Fibroblast of mammary gland (primary cell): ENCODE results near the gene IQCK.

ENCODE experiments used
- DNase-seq: peaks from one replicate; pipeline ENCODE4 v3.0.0-alpha.2; 2010; ENCODE audit warnings: low read depth
- H3K4me3 ChIP-seq: 2 replicates; pipeline ENCODE4 v1.5.1; 2011; ENCODE audit warnings: low read depth, mild to moderate bottlenecking, low read length, moderate library complexity; ENCODE audit not compliant: control insufficient read depth
- TF ChIP-seq, protein P1 (sequence below): conservative IDR thresholded peaks from 2 replicates; pipeline ENCODE4 v1.5.1; 2011; ENCODE audit warnings: low read depth, low read length, inconsistent platforms; ENCODE audit not compliant: control insufficient read depth, insufficient read depth

The IQCK gene

DNA sequence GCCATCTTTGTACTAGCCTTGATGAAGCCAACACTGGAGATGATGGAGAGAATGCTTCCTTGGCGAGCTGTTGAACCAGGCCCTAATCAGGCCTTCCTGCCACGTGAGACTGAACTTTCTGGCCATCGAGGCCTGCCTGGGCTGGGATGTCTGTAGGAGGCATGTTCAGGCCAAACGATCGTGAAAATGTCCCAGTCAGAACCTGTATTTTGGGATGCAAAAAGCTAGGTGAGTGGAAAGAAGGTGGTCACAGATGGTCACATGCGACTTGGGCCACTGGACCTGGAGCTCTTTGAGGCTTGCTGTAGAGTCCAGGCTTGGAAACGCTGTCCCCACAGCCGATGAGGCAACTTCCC lies 12.9 kb upstream of the IQCK start:
- TF ChIP-seq, protein P1, sequence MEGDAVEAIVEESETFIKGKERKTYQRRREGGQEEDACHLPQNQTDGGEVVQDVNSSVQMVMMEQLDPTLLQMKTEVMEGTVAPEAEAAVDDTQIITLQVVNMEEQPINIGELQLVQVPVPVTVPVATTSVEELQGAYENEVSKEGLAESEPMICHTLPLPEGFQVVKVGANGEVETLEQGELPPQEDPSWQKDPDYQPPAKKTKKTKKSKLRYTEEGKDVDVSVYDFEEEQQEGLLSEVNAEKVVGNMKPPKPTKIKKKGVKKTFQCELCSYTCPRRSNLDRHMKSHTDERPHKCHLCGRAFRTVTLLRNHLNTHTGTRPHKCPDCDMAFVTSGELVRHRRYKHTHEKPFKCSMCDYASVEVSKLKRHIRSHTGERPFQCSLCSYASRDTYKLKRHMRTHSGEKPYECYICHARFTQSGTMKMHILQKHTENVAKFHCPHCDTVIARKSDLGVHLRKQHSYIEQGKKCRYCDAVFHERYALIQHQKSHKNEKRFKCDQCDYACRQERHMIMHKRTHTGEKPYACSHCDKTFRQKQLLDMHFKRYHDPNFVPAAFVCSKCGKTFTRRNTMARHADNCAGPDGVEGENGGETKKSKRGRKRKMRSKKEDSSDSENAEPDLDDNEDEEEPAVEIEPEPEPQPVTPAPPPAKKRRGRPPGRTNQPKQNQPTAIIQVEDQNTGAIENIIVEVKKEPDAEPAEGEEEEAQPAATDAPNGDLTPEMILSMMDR = no peak
- H3K4me3 ChIP-seq = no peak overlapping the region
- no peak for DNase-seq

DNA sequence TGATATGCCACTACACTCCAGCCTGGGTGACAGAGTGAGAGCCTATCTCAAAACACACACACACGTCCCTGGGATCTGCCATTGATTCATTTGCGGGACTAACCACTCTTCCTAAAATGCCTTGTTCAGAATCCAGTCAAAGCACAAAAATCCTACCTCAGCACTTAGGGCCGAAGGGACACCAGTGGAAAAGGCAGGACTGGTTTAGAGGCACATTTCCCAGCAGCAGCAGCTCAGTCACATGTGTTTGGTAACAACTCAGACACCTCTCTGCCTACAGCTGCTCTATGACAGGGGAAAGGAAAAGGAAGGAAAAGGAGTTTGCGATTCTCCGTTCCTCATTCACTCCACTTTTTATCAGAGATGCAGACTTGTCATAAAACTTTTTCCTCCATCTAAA lies 12.2 kb upstream of the IQCK start:
- H3K4me3 ChIP-seq = no peak overlapping the region
- TF ChIP-seq, protein P1 = no peak
- no peak for DNase-seq

- TF ChIP-seq, protein P1 = no peak
- no peak overlapping the region for H3K4me3 ChIP-seq
- DNase-seq = no peak
Measured at GRCh38 chr16:19706846-19707245, 11.2 kb upstream of the IQCK start.

GRCh38 chr16:19707569-19708295 lies 10.3 kb upstream of the IQCK start:
- DNase-seq = no peak
- TF ChIP-seq, protein P1 = no peak
- no peak overlapping the region for H3K4me3 ChIP-seq

DNA sequence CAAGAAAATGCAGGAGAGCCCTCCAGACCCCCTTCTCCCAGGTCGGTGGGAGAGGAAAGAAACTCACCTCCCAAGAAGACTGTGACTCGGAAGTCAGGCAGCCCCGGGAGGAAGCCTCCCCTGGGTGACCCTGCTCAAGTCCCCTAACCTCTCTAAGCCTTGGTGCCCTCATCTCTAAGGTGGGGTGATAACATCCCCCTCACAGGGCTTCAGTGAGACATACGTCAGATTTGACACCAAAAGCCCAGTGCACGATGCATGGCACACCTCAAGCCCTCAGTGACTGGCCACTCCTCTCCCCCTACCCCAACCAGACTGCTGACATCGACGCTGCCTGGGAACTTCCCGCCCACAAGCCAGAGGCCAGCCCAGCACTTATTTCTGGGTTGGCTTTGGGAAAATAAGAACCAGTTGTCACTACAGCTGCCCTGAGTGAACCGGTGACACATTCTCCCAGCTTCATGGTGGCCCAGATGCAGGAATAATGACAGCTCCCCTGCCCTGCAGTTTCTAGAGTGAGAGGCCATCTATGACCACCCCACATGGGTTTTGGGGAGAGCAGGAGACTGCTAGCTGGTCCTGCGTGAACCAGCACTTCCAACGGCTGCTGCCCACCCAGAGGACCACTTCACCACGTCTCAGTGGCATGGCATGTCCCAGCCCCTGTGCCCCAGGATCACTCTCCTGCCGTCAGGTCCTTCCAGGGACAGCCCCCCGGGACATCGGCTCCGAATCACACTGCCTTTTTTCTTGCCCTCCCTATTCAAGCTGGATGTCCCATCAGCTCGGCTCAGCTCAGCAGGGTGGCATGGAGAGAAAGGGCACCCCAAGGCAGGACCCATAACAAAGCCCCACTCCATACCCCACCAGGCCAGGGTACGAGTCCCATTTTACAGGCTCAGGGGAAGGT lies 9.5 kb upstream of the IQCK start:
- TF ChIP-seq, protein P1 = no peak
- H3K4me3 ChIP-seq = no peak overlapping the region

DNA sequence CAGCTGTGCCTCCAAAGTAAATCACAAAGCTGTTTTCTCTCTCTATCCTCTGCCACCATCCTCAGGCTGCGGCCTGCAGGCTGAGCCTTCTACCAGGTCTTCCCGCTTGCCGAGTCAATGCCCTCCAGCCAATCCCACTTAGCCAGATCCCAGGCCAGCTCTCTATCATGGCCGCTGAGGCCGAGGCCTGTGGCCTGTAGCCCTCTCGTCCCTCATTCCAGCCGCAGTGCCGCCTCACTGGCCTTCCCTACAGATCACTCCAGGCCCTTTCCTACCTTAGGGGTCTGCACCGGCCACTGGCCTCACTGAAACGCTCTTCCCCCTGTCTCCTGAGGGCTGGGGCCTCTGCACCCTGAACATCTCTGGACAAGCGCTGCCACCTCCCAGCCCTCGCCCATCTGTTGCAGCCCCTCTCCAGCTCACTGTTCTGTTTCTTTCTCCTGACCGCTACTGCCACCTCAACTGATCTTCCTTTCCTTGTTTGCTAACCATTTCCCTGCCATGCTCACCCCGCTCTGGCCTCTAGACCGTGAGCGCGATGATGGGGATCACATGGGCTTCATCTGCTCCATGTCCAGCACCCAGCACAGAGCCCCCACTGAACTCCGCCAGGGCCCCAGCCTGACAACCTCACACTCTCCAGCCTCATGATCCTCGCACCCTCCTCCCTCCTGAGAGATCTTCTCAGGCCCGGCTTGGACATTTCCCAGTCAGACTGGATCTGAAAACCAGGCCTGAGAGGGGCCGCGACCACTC lies 8.5 kb upstream of the IQCK start:
- TF ChIP-seq, protein P1 = no peak
- no peak overlapping the region for H3K4me3 ChIP-seq
- no peak for DNase-seq

More for the DNA sequence above, 9.5 kb upstream of the IQCK start:
- DNase-seq = no peak
